Head of caudate nucleus (tissue), 42 donors: ENCODE measurements around the gene PSMB4.
"Not testable (repeated sequence)": the region's sequence is repeated elsewhere in the genome, so short reads cannot be mapped to it uniquely, and the experiment has no call there.

Source experiments
- DNase-seq, 42 donors: peaks; one replicate each; pipeline versions ENCODE4 v3.0.0 to v3.0.0-alpha.2; 2020 to 2021; ENCODE audit warnings: mixed read lengths in 7 of 42
- intact Hi-C: fragments of 100-400 bp; cut with DNase I; formaldehyde crosslinking; loops from one replicate; pipeline ENCODE4 v1.15.0; 2022

The PSMB4 gene

DNA sequence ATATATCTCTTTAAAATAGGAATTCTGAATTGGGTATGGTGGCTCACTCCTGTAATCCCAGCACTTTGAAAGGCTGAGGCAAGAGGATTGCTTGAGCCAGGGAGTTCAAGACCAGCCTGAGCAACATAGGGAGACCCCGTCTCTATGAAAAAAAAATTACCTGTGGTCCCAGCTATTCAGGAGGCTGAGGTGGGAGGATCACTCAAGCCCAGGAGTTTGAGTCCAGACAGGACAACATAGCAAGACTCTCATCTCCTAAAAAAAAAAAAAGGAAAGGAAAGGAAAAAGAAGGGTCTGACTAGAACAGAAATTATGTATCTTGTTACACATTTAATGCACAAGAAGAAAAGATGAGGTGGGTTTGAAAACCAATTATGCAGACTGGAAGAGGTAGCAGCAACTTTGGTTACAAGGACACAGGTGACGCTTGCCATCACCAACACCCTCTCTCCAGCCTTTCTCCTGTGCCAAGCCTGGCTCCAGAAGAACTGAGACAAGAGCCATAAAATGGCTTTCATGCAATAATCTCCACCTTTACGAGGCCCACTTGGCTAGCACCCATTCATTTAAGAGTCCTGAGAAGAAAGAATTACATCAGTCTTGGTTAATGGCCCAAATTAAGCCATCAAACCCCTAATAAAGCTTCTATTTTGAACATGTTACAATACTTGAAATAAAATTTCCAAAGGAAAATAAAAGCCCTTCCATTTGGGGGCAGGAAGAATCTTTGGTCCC, 22.1 kb upstream of the PSMB4 start:
- intact Hi-C loops, result no loop called here
- no peak for DNase-seq

DNA sequence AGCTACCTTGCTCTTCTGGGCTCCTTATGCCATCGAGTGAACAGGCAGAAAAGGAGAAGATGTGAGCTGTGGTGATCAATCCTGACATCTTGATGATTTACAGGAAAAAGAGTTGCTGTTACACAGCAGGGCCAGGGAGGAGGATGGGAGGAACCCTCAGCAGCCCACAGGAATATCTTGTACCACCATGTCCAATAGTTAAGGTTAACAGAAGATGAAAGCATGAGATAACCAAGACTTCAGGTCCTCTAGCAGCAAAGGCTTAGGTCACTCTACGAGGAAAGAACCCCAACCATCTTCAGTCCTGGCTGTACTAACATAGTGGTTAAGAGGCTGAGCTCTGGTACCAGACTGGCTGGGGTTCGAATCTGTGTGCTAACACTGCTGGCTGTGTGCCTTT, 14.8 kb upstream of the PSMB4 start:
- intact Hi-C loops, result no loop called here
- no peak for DNase-seq

DNA sequence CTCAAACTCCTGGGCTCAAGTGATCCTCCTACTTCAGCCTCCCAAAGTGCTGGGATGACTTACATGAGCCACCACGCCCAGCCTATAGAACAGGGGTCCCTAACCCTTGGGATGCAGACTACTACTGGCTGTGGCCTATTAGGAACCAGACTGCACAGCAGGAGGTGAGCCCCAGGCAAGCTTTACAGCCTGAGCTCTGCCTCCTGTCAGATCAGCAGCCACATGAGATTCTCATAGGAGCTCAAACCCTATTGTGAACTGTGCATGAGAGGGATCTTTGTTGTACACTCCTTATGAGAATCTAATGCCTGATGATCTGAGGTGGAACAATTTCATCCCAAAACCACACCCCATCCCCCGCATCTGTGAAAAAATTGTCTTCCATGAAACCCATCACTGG, 13.4 kb upstream of the PSMB4 start:
- DNase-seq, result no peak

DNA sequence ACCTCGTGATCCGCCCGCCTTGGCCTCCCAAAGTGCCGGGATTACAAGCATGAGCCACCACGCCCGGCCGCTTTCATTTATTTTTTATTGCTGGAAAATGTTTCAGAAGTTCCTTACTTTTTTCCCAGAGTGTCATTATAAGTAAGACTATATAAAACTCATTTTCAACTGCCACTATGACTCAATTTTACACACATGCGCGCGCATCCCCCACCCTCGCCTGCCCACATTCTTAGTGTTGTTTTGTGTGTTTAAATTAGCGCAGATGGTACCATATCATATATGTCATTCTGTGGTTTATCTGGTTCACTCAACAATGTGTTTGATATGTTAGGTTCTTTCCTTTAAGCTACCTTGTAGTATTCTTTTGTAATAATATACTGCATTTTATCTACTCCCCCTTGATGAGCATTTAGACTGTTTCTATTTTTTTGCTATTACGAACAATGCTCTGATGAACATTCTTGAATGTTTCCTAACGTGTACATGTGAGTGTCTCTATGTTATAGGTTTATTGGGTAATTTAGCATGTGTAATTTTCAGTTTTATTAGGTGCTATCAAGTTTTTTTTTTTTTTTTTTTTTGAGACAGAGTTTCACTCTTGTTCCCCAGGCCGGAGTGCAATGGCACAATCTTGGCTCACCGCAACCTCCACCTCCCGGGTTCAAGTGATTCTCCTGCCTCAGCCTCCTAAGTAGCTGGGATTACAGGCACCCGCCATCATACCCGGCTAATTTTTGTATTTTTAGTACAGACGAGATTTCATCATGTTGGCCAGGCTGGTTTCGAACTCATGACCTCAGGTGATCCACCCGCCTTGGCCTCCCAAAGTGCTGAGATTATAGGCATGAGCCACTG, 8.9 kb upstream of the PSMB4 start:
- not testable (repeated sequence) for DNase-seq
- intact Hi-C loops, result loop anchor here (10.0 kb wide), 2 partner anchors 46 to 96 kb away; partner anchors contain the start of gene RFX5

More for the DNA sequence above, 13.4 kb upstream of the PSMB4 start:
- intact Hi-C loops, result no loop called here

DNA sequence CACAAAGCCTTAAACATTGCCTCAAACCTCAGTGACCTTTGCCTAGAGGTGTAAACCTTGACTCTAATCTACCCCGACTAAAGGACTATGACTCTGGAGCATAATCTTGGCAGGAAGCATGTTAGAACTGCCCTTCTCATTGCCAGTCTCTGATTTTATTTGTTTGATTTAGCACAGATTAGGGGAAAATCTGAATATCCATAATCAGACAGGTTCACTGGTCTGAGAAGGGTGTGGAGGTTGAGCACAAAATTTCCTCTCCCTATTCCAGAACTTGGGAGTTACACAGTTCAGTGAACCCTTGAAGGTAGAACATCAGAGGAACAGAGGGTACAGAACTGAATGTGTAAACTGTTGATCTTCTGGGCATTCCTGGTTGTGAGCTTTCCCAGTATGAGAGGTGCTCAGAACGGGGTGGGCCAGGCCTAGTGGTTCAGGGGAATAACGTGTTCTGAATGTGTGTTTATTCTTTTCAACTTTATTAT, 8.3 kb upstream of the PSMB4 start:
- intact Hi-C loops, result loop anchor here (10.0 kb wide), 2 partner anchors 46 to 96 kb away; partner anchors contain the start of gene RFX5
- DNase-seq, result no peak

DNA sequence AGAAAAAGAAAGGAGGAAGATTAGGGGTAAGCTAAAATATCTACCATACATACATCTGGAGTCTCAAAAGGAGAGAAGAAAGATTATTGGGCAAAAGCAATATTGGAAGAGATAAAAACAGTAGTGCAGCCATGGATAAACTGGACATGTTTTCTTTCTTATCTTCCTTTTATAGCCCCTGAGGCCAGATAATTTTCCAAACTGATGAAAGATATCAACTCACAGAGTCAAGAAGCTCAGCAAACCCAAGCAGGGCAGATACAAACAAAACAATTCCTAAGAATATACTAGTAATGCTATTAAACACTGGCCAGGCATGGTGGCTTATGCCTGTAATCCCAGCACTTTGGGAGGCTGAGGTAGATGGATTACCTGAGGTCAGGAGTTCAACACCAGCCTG, 5.8 kb upstream of the PSMB4 start:
- no peak for DNase-seq
- intact Hi-C loops, result loop anchor here (10.0 kb wide), 2 partner anchors 49 to 99 kb away; partner anchors contain the start of gene RFX5

DNA sequence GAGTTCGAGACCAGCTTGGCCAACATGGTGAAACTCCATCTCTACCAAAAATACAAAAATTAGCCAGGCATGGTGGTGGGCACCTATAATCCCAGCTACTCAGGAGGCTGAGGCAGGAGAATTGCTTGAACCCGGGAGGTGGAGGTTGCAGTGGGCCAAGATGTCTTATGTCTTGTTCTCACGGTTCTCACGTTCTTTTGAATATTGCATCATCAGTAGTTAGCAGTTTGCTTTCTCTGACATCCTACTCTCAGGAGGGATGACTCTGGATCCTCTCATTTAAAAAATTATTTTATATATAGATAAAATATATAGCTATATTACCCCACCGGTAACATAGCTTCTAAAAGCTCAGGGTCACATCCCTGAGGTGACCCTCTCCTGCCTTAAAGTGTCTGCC, 3.1 kb upstream of the PSMB4 start:
- not testable (repeated sequence) for DNase-seq
- intact Hi-C loops, result loop anchor here (10.0 kb wide), 2 partner anchors 51 to 101 kb away; partner anchors contain the start of gene RFX5

DNA sequence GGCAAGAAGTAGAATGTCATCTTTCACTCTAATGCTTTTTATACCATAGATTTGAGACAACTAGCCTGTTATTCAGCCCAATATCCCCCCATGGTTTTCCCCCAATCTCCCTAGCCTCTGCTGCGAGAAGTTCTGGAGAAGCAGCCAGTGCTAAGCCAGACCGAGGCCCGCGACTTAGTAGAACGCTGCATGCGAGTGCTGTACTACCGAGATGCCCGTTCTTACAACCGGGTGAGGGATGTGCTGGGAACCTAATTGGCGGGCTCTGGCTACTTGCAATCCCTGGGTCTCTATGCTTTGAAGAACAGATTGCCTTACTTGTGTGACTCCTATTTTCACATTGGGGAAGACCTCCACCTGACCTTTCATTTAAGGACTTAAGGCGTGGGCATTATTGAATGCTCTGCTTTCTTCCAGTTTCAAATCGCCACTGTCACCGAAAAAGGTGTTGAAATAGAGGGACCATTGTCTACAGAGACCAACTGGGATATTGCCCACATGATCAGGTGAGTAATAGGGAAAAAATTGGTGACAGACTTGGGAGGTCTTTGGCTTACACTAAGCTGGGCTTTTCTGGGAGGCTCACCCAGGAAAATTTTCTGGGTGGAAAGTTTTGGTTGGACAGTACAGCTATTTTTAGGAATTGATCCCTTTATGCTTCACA, 1.9 kb downstream of the PSMB4 start:
- intact Hi-C loops, result no loop called here
- DNase-seq, result no peak

DNA sequence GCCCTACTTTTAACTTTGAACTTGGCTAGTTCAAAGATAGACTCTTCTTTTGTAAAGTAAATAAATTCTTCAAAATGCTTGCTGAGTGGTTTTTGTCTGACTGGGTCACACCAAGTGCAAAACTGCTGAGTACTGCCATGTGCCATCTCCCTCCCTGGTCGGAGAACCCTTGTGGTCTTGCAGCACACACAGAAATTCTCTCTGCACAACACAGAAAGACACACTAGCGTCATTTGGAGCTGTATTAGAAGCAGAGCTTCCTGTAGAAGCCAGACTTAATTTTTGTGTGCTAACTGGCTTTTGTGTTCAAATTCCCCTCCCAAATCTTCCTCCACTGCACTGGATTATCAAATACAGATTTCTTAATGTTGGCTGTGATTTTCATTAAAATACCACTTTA, 2.5 kb downstream of the PSMB4 start:
- intact Hi-C loops, result no loop called here
- DNase-seq, result no peak

DNA sequence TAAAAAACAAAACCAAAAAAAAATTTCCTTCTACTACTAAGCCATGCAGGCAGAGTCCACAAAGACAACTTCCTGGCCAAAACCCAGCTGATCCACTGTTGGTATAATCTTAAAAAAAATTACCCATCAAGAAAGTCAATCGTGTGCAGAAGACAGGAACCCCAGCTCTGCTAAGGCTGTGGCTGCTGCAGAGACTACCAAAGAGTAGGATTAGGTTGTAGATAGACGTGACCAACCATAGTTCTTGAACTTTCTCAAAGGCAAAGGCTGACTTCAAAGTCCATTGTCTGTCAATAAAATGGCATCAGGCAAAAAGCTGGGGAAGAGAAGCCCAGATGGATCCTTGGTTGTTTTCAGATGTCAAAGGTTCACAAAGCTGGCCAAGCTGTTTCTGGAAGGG, 3.4 kb downstream of the PSMB4 start:
- no peak for DNase-seq
- intact Hi-C loops, result no loop called here

DNA sequence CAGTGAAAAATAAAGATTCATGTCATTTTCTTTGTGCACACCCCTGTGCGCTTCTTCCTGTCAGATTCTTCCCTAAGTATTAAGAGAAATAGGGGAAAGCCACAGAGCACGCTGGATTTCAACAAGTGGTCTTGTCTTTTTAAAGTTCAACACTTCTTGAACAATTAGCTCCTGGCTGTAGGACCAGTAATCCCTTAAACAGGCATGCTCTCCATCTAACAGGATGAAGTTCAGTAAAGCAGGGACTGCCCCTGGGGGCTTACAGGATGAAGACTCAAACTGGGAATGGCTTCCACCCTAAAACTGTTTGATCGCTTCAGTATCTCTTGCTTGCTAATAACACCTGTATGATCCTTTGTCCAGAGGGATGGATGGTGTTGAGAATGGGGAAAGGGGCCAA, 4.2 kb downstream of the PSMB4 start:
- intact Hi-C loops, result no loop called here
- no peak for DNase-seq

DNA sequence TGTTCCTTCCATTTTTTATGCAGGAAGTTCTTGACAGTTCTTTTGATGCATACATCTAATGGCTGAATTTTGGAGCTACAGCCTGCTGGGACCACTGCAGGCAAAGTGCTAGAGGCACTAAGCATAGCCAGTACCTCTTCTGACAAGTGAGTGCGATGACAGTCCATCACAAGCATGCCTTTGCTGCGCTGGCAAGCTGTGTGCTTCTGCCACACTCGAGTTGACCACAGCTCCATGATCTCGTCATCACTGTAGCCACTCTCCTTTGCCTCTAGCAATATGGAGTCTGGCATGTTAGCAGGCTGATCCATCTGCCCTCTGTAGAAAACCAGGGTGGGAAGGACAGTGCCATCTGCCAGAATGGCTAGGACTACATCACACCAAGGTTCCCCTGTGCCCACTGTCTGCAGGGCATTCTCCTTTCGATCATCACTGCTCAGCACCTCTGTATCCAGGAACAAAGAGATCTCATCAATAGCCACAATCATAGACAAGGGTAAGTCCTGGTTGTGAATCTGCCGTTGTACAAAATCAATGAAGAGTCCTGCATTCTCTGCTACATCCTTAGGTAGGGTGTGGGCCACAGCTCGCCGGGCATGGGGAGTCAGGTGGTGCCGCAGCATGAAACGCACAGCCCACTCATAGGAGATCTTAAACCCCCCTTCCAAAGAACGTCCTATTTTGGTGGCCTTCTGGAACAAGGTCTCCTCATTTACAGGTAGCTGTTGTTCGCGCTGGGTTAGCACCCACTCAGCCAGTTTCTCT, 6.0 kb downstream of the PSMB4 start:
- DNase-seq, result no peak
- intact Hi-C loops, result no loop called here

DNA sequence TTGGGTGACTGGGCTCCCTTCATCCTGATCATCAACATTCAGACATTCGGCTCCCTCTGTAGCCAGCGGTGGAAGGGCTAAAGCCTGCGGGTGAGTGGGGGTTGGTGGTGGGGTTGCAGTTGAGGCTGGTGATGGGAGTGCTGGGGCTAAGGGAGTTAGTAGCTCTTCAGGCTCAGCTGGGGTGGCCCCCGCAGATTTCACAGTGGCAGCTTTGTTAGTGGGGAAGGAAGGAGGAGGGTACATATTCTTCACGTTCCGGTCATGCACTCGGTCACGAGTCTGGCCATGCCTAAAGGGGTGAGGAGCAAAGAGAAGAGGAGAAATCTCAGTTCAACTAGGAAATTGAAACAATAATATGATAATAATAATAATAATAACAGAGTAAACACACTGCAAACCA, 6.8 kb downstream of the PSMB4 start:
- intact Hi-C loops, result no loop called here
- peak in 36 of 42 donors; percentile 12 to 84 (median 36) for DNase-seq

DNA sequence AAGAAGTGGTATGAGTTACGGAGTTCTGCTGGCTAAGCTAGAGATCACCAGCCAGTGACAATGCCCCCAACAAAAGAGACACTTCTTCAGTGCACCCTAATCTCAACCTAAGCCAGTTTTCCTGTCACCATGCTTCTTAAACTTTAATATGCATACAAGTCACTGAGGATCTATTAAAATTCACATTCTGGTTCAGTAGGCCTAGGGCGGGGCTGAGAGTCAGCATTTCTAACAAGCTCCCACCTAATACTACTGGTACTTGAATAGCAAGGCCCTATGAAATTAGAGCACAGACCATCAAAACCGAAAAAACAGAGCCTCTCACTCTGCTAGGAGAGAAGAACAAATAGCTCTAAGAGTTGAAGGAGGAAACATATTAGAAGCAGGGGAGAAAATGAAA, 7.9 kb downstream of the PSMB4 start:
- intact Hi-C loops, result no loop called here
- DNase-seq, result no peak

DNA sequence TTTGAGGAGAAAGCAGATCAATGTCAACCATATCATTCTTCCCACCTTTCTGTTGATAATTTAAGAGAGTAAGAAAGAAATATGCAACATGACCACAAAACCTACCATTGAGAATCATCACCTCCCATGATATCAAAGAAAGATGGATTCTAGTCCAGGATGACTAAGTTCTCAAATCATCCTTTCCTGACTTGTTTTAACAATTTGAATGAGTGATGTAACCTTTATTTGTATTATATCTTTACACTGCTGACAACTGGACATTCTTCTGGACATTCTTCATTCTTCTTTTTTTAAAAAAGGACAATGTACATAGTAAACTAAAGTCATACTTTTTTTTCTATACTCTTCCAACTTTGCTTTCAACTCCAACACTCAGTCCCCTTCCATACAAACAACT, 9.5 kb downstream of the PSMB4 start:
- intact Hi-C loops, result no loop called here

DNA sequence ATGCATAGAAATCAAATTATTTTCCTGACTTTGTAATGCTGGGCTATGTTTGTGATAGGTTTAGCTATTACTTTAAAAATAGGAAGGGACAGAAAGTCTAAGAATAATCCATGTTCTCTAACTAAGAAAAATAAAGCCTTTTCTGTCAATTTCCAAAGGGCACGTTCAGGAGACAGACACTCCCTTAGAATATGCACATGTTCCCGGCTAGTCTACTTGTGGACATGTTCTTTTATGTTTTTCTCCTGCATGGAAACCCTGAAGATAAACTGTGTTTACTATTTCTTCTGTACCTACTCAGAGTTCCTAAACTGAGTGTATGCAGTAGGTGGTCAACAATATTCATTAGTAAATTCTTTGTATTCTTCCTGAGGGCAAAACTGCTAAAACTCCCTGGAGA, 12.5 kb downstream of the PSMB4 start:
- no peak for DNase-seq
- intact Hi-C loops, result no loop called here

More for the DNA sequence above, 9.5 kb downstream of the PSMB4 start:
- DNase-seq, result no peak

DNA sequence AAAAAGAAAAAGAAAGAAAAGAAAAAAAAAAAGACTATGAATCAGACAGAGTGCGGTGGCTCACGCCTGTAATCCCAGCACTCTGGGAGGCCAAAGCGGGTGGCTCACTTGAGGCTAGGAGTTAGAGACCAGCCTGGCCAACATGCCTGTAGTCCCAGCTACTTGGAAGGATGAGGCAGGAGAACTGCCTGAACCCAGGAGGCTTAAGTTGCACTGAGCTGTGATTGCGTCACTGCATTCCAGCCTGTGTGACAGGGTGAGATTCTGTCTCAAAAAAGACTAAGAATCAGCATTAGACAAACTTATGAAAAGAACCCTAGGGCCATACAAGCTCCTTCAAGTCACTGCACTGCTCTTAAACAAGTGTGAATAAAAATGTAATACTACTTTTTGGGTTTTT, 16.9 kb downstream of the PSMB4 start:
- intact Hi-C loops, result no loop called here
- DNase-seq, result no peak

DNA sequence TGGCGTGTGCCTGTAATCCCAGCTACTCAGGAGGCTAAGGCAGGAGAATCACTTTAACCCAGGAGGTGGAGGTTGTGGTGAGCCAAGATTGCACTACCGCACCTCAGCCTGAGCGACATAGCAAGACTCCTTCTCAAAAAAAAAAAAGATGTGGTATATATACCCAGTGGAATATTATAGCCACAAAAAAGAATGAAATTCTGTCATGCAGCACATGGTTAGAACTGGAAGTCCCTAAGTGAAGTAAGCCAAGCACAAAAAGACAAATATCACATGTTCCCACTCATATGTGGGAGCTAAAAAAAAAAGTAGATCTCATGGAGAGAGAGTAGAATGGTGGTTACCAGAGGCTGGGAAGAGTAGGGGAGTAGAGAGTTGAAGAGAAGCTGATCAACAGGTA, 18.7 kb downstream of the PSMB4 start:
- DNase-seq, result no peak
- intact Hi-C loops, result no loop called here

DNA sequence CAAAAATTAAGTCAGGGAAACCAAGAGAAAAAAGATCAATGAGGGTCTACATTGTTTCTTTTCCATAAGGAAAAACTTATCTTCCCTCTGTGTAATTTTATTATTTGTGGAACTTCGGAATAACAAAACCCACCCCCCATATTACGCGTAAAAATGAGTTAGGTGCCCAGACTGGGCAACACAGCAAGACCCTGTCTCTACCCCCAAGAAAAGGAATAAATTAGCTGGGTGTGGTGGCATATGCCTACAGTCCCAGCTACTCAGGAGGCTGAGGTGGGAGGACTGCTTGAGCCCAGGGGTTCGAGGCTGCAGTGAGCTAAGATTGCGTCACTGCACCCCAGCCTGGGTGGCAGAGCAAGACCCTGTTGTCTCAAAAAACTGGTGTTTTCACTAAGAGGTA, 20.4 kb downstream of the PSMB4 start:
- DNase-seq, result no peak
- intact Hi-C loops, result no loop called here
